Calu3 (cell line): ENCODE data around the gene HSPA14. TPM values are rescaled to one million over a fixed set of nuclear protein-coding genes. Genes with fewer than 3 reads are reported as not detected.

Experiments used
- BruUV-seq: library from RNA; stranded (reverse); fragments of 400-500 nt; replicated peaks from 2 replicates; lab custom pipeline; 2021; lab: Mats Ljungman, UMichigan
- CTCF ChIA-PET: fragments of 300-600 bp; sonication (Branson Sonifier 250); formaldehyde crosslinking; loops from one replicate; lab custom pipeline; 2022; ENCODE audit warnings: antibody characterized with exemption; lab: Charles Lee
- DNase-seq: peaks from one replicate; pipeline ENCODE4 v3.0.0; 2022
- H3K27ac Mint-ChIP-seq: one replicate; pipeline ENCODE4 v1.8.0; 2022; ENCODE audit warnings: mixed read lengths; ENCODE audit not compliant: unreplicated experiment
- H3K27me3 Mint-ChIP-seq: one replicate; pipeline ENCODE4 v1.8.0; 2022; ENCODE audit warnings: mixed read lengths; ENCODE audit not compliant: unreplicated experiment
- H3K36me3 Mint-ChIP-seq: one replicate; pipeline ENCODE4 v1.8.0; 2022; ENCODE audit warnings: mild to moderate bottlenecking, moderate library complexity, mixed read lengths; ENCODE audit not compliant: insufficient read depth, unreplicated experiment
- H3K4me1 Mint-ChIP-seq: one replicate; pipeline ENCODE4 v1.8.0; 2022; ENCODE audit warnings: mild to moderate bottlenecking, low read depth, mixed read lengths; ENCODE audit not compliant: unreplicated experiment
- H3K4me3 Mint-ChIP-seq: one replicate; pipeline ENCODE4 v1.8.0; 2022; ENCODE audit warnings: mild to moderate bottlenecking, low read depth, moderate library complexity, mixed read lengths; ENCODE audit not compliant: unreplicated experiment
- H3K9me3 Mint-ChIP-seq: one replicate; pipeline ENCODE4 v1.8.0; 2022; ENCODE audit warnings: low read depth, mixed read lengths; ENCODE audit not compliant: unreplicated experiment
- CTCF ChIP-seq: fragments of 200-600 bp; IDR thresholded peaks from one replicate; pipeline ENCODE4 v1.8.0; 2022; ENCODE audit warnings: antibody characterized with exemption; ENCODE audit not compliant: unreplicated experiment
- intact Hi-C: fragments of 100-400 bp; cut with micrococcal nuclease; formaldehyde crosslinking; loops from one replicate; pipeline ENCODE4 v1.10.0; 2022; ENCODE audit not compliant: unreplicated experiment
- total RNA-seq: library from RNA; stranded (reverse); gene quantifications from 2 replicates; pipeline ENCODE4 v1.2.3, GENCODE V29; 2022

HSPA14 gene
- total RNA-seq, 1 experiment from 2014 or later, result 22.9 TPM

- Mint-ChIP-seq H3K9me3 (no peaks in the 10 kb centered on the region), H3K4me3 (no peak overlapping the region), H3K4me1 (peaks cover 26% of the 10 kb centered on the region), H3K27ac (no peak overlapping the region), H3K36me3 (peaks cover 7% of the 10 kb centered on the region), H3K27me3 (no peaks in the 10 kb centered on the region)
- intact Hi-C loops, result loop anchor here (2.0 to 10.0 kb wide), 3 partner anchors 219 to 290 kb away; no protein-coding TSS in a partner anchor
- CTCF ChIA-PET, result interaction anchor here (0.6 to 1.8 kb wide), 2 partner anchors 15 to 324 kb away, joined by 7 to 8 read pairs; partner anchors contain the start of genes CDNF, HSPA14 and MSANTD7
- no peak for TF ChIP-seq CTCF
- no TSS peak for BruUV-seq
- no peak for DNase-seq
Observed at GRCh38 chr10:14821635-14822375, 16.3 kb upstream of the HSPA14 start.

GRCh38 chr10:14822879-14823755, 15.0 kb upstream of the HSPA14 start:
- CTCF ChIA-PET, result interaction anchor here (1.1 to 1.8 kb wide), 5 partner anchors 14 to 270 kb away, joined by 3 to 8 read pairs (median 4); partner anchors contain the start of genes CDNF, HSPA14 and MSANTD7
- no TSS peak for BruUV-seq

GRCh38 chr10:14823966-14824365, 14.1 kb upstream of the HSPA14 start:
- Mint-ChIP-seq H3K27ac (no peak overlapping the region), H3K9me3 (no peaks in the 10 kb centered on the region), H3K4me3 (no peak overlapping the region), H3K27me3 (no peaks in the 10 kb centered on the region), H3K36me3 (peaks cover 7% of the 10 kb centered on the region), H3K4me1 (peaks cover 26% of the 10 kb centered on the region)
- no peak for DNase-seq
- CTCF ChIA-PET, result interaction anchor here (1.1 to 1.8 kb wide), 3 partner anchors 13 to 269 kb away, joined by 4 to 8 read pairs (median 6); partner anchors contain the start of genes CDNF, HSPA14 and MSANTD7
- intact Hi-C loops, result loop anchor here (1.0 to 10.0 kb wide), 5 partner anchors 150 to 325 kb away; no protein-coding TSS in a partner anchor
- no peak for TF ChIP-seq CTCF
- BruUV-seq, result no TSS peak

More at GRCh38 chr10:14822879-14823755, 15.0 kb upstream of the HSPA14 start:
- Mint-ChIP-seq H3K4me3 (no peak overlapping the region), H3K27ac (peak overlapping the region; percentile 38), H3K36me3 (peaks cover 7% of the 10 kb centered on the region), H3K4me1 (peaks cover 26% of the 10 kb centered on the region), H3K9me3 (no peaks in the 10 kb centered on the region), H3K27me3 (no peaks in the 10 kb centered on the region)
- DNase-seq, result peak; percentile 49
- intact Hi-C loops, result loop anchor here (1.0 to 10.0 kb wide), 5 partner anchors 149 to 324 kb away; no protein-coding TSS in a partner anchor
- no peak for TF ChIP-seq CTCF
